Endothelial cell of umbilical vein (primary cell): ENCODE data around the gene CLEC11A. TPM values are rescaled to one million over a fixed set of nuclear protein-coding genes. Genes with fewer than 3 reads are reported as not detected.

Experiments
- BruUV-seq: library from RNA; stranded (reverse); fragments of 400-500 nt; replicated peaks from 2 replicates; lab custom pipeline; 2021; lab: Mats Ljungman, UMichigan
- CTCF ChIA-PET: fragments of 300-600, 350-600 bp; sonication (Branson Sonifier 250); formaldehyde crosslinking; loops from one replicate; lab custom pipeline; 2021; ENCODE audit warnings: antibody characterized with exemption, inconsistent platforms; lab: Charles Lee
- POLR2A ChIA-PET: fragments of 300-600, 350-600 bp; sonication (Branson Sonifier 250); formaldehyde crosslinking; loops from one replicate; lab custom pipeline; 2021; ENCODE audit warnings: antibody characterized with exemption, inconsistent platforms; lab: Charles Lee
- DNase-seq: peaks from one replicate; pipeline ENCODE4 v3.0.0-alpha.2; 2011; ENCODE audit warnings: low read depth, low spot score
- FAIRE-seq: peaks from 2 replicates; lab custom pipeline; 2011; peaks lifted over from hg19 to GRCh38; lab: Jason Lieb, UNC
- H2AFZ ChIP-seq: 2 replicates; pipeline ENCODE4 v1.6.0; 2012; ENCODE audit warnings: low read depth, low read length, control low read depth, inconsistent platforms
- H3K27ac ChIP-seq: 2 replicates; pipeline ENCODE4 v1.5.1; 2011; ENCODE audit warnings: low read depth, mild to moderate bottlenecking, control low read depth, low read length, moderate library complexity; ENCODE audit not compliant: insufficient read depth
- H3K27me3 ChIP-seq, 2 experiments: 2 replicates each; pipeline versions ENCODE4 v1.6.0 to v1.6.1; 2011; ENCODE audit warnings: low read length in 2 of 2, mixed read lengths in 1 of 2; ENCODE audit not compliant: control insufficient read depth in 2 of 2, insufficient read depth in 2 of 2
- H3K36me3 ChIP-seq, 2 experiments: 2 replicates in 1 of 2; 3 replicates in 1 of 2; pipeline ENCODE4 v1.5.1; 2011; ENCODE audit warnings: low read length in 2 of 2, mild to moderate bottlenecking in 1 of 2, moderate library complexity in 1 of 2; ENCODE audit not compliant: control insufficient read depth in 2 of 2, insufficient read depth in 2 of 2; ENCODE audit errors: extremely low read depth in 1 of 2
- H3K4me1 ChIP-seq: 3 replicates; pipeline ENCODE4 v1.5.1; 2011; ENCODE audit warnings: mild to moderate bottlenecking, low read length; ENCODE audit not compliant: control insufficient read depth, insufficient read depth; ENCODE audit errors: extremely low read depth
- H3K4me2 ChIP-seq: 2 replicates; pipeline ENCODE4 v1.6.1; 2011; ENCODE audit warnings: low read length, control low read depth, mixed read lengths; ENCODE audit not compliant: insufficient read depth
- H3K4me3 ChIP-seq, 3 experiments: fragments of 200-600 bp in 1 of 3; sonication (generic), shearing (Covaris generic) in 1 of 3; replicated peaks in 1 of 3; 2 replicates each; pipeline ENCODE4 v1.5.1; 2011 to 2016; ENCODE audit warnings: control low read depth in 3 of 3, low read length in 3 of 3, mild to moderate bottlenecking in 2 of 3, inconsistent platforms in 1 of 3, low read depth in 1 of 3, moderate library complexity in 1 of 3; ENCODE audit not compliant: insufficient read depth in 1 of 3
- H3K79me2 ChIP-seq: 2 replicates; pipeline ENCODE4 v1.6.0; 2012; ENCODE audit warnings: low read length, inconsistent platforms; ENCODE audit not compliant: control insufficient read depth, insufficient read depth
- H3K9ac ChIP-seq: replicated peaks from 2 replicates; pipeline ENCODE3; 2011; ENCODE audit warnings: low read length, control low read depth; ENCODE audit not compliant: insufficient read depth; ENCODE audit errors: extremely low read depth
- H3K9me1 ChIP-seq: replicated peaks from 3 replicates; pipeline ENCODE4 v1.6.0; 2011; ENCODE audit warnings: mild to moderate bottlenecking, low read length; ENCODE audit not compliant: control insufficient read depth, insufficient read depth; ENCODE audit errors: extremely low read depth
- H3K9me3 ChIP-seq: replicated peaks from 2 replicates; pipeline ENCODE4 v1.5.1; 2012; ENCODE audit warnings: low read length, inconsistent platforms; ENCODE audit not compliant: control insufficient read depth, insufficient read depth
- H4K20me1 ChIP-seq: replicated peaks from 2 replicates; pipeline ENCODE3; 2011; ENCODE audit warnings: mild to moderate bottlenecking, low read length; ENCODE audit not compliant: control insufficient read depth, insufficient read depth; ENCODE audit errors: extremely low read depth
- CTCF ChIP-seq, 2 donors: IDR thresholded peaks; 1 replicate in 1 of 2; 2 replicates in 1 of 2; pipeline ENCODE4 v1.5.1; 2011; ENCODE audit warnings: low read length in 2 of 2, mild to moderate bottlenecking in 2 of 2, moderate library complexity in 2 of 2, control low read depth in 1 of 2, inconsistent platforms in 1 of 2, low read depth in 1 of 2; ENCODE audit not compliant: insufficient read depth in 1 of 2; ENCODE audit errors: extremely low read depth in 1 of 2
- EZH2 ChIP-seq: IDR thresholded peaks from 2 replicates; pipeline ENCODE4 v1.6.1; 2012; ENCODE audit warnings: borderline replicate concordance, low read depth, mild to moderate bottlenecking, moderate library complexity, low read length, inconsistent platforms; ENCODE audit not compliant: severe bottlenecking
- FOS ChIP-seq: IDR thresholded peaks from 2 replicates; pipeline ENCODE4 v1.6.1; 2011; ENCODE audit warnings: mild to moderate bottlenecking, low read length, moderate library complexity, borderline replicate concordance; ENCODE audit not compliant: insufficient read depth
- GATA2 ChIP-seq: IDR thresholded peaks from 2 replicates; pipeline ENCODE4 v1.7.0; 2011; ENCODE audit warnings: low read depth, mild to moderate bottlenecking, moderate library complexity, mixed read lengths, low read length; ENCODE audit not compliant: insufficient read length, insufficient read depth
- JUN ChIP-seq: IDR thresholded peaks from 2 replicates; pipeline ENCODE4 v1.6.1; 2011; ENCODE audit warnings: borderline replicate concordance, low read depth; ENCODE audit not compliant: insufficient read length, insufficient read depth
- MAX ChIP-seq: IDR thresholded peaks from 2 replicates; pipeline ENCODE4 v1.6.1; 2011; ENCODE audit not compliant: insufficient read depth, insufficient read length
- MYC ChIP-seq: IDR thresholded peaks from one replicate; pipeline ENCODE4 v1.6.1; 2011; ENCODE audit warnings: mild to moderate bottlenecking, low read depth, low read length
- POLR2A ChIP-seq: IDR thresholded peaks from 2 replicates; pipeline ENCODE4 v1.6.1; 2012; ENCODE audit warnings: low read depth, mild to moderate bottlenecking, control low read depth, low read length
- POLR2AphosphoS5 ChIP-seq: IDR thresholded peaks from 2 replicates; pipeline ENCODE4 v1.6.1; 2012; ENCODE audit warnings: low read depth, mild to moderate bottlenecking, control low read depth, low read length, moderate library complexity; ENCODE audit not compliant: insufficient read depth
- dilution Hi-C: fragments of 300-500 bp; cut with MboI; formaldehyde crosslinking; loops from one replicate; pipeline ENCODE4 v1.15.0; 2019; ENCODE audit warnings: low sequenced_read_pairs; ENCODE audit not compliant: extremely low pct_ligation_motif_present
- intact Hi-C: fragments of 100-400 bp; cut with micrococcal nuclease; formaldehyde crosslinking; loops from one replicate; pipeline ENCODE4 v1.10.0; 2022
- polyA plus RNA-seq, 4 experiments: library from polyadenylated mRNA; depleted of rRNA in 3 of 4; stranded (reverse) in 3 of 4; unstranded in 1 of 4; fragments of >200 nt; gene quantifications; 2 replicates each; pipeline versions ENCODE4 v1.2.1 to v1.2.3, GENCODE V29; 2011 to 2012; ENCODE audit warnings: missing spikeins in 1 of 4
- total RNA-seq: library from RNA; stranded (reverse); gene quantifications from 2 replicates; pipeline ENCODE4 v1.2.3, GENCODE V29; 2021

Gene CLEC11A
- total and polyA plus RNA-seq, 2 donors (not counting 3 experiments of a cell fraction or from before 2014, with no cell fraction given), result 10.4 to 30.1 TPM

GRCh38 chr19:50720181-50720920 is 2.8 kb upstream of the CLEC11A start:
- Histone ChIP-seq H3K4me3 (no peak overlapping the region), H3K79me2 (no peaks in the 10 kb centered on the region), H2AFZ (no peak overlapping the region), H3K27me3 (peaks cover 3% of the 10 kb centered on the region in 2 experiments), H3K9me1 (no peaks in the 10 kb centered on the region), H3K36me3 (no peaks in the 10 kb centered on the region), H3K9ac (no peak overlapping the region), H3K9me3 (no peaks in the 10 kb centered on the region), H3K4me2 (no peak overlapping the region), H4K20me1 (no peaks in the 10 kb centered on the region), H3K4me1 (peaks cover 16% of the 10 kb centered on the region), H3K27ac (no peak overlapping the region)
- POLR2A ChIA-PET, result interaction anchor here (0.6 kb wide), 2 partner anchors 9 to 58 kb away, joined by 4 to 5 read pairs; no protein-coding TSS in a partner anchor
- no TSS peak for BruUV-seq
- no peak for FAIRE-seq
- no peak for TF ChIP-seq EZH2
- TF ChIP-seq POLR2AphosphoS5, result no peak
- no peak for TF ChIP-seq JUN
- TF ChIP-seq FOS, result no peak
- no peak for TF ChIP-seq GATA2
- no peak for TF ChIP-seq CTCF (IDR thresholded peaks at IDR 0.05; ENCODE audit: extremely low read depth in 1 of 2, insufficient read depth in 1 of 2, low read depth in 1 of 2, low read length in 2 of 2)
- no peak for TF ChIP-seq MAX
- TF ChIP-seq MYC, result no peak
- no peak for TF ChIP-seq POLR2A
- CTCF ChIA-PET, result interaction anchor here (0.6 to 1.4 kb wide), 6 partner anchors 15 to 64 kb away, joined by 3 to 7 read pairs (median 4); no protein-coding TSS in a partner anchor
- intact Hi-C loops, result loop anchor here (5.0 kb wide), 3 partner anchors 113 to 393 kb away; partner anchors contain the start of gene KCNC3
- no peak for DNase-seq
- dilution Hi-C loops, result no loop called here
